NCI-H2107 treated with DMSO at 0.1 percent for 48 hours (cell line): ENCODE results near the gene COL17A1.

Experiments used
- DNase-seq: peaks from one replicate; lab custom pipeline; 2025; ENCODE audit not compliant: unreplicated experiment; lab: John Stamatoyannopoulos, UW

The COL17A1 gene

GRCh38 chr10:104054430-104054829 lies 31.2 kb downstream of the COL17A1 start:
- DNase-seq: no peak

GRCh38 chr10:104053201-104053600 lies 32.5 kb downstream of the COL17A1 start:
- no peak for DNase-seq

- no peak for DNase-seq
These were observed 33.2 kb downstream of the COL17A1 start for GRCh38 chr10:104052431-104052830.

- DNase-seq: no peak
These were observed 36.0 kb downstream of the COL17A1 start for GRCh38 chr10:104049504-104050250.

- no peak for DNase-seq
These were observed 39.0 kb downstream of the COL17A1 start for GRCh38 chr10:104046651-104047050.

GRCh38 chr10:104045151-104046089 lies 40.3 kb downstream of the COL17A1 start:
- no peak for DNase-seq

- no peak for DNase-seq
These were observed 41.8 kb downstream of the COL17A1 start for GRCh38 chr10:104043854-104044253.

- no peak for DNase-seq
These were observed 42.4 kb downstream of the COL17A1 start for GRCh38 chr10:104043185-104043830.

GRCh38 chr10:104041891-104042535 lies 43.7 kb downstream of the COL17A1 start:
- no peak for DNase-seq

- DNase-seq: no peak
These were observed 44.6 kb downstream of the COL17A1 start for GRCh38 chr10:104040862-104041789.

- DNase-seq: no peak
These were observed 45.3 kb downstream of the COL17A1 start for GRCh38 chr10:104040382-104040781.

- DNase-seq: no peak
These were observed 46.5 kb downstream of the COL17A1 start for GRCh38 chr10:104038958-104039752.

- DNase-seq: no peak
These were observed 47.1 kb downstream of the COL17A1 start for GRCh38 chr10:104038537-104038936.

- no peak for DNase-seq
These were observed 48.3 kb downstream of the COL17A1 start for GRCh38 chr10:104037261-104037951.

- no peak for DNase-seq
These were observed 49.0 kb downstream of the COL17A1 start for GRCh38 chr10:104036518-104037260.

- DNase-seq: no peak
These were observed 49.7 kb downstream of the COL17A1 start for GRCh38 chr10:104036069-104036384.

- no peak for DNase-seq
These were observed 50.2 kb downstream of the COL17A1 start for GRCh38 chr10:104035194-104036068.
